Body of pancreas (tissue), 4 donors: ENCODE data around the gene TAOK3.

Experiments used
- POLR2A ChIP-seq, 3 donors: fragments of 450-650 bp; IDR thresholded peaks; one replicate each; pipeline ENCODE4 v1.6.1; 2016; ENCODE audit warnings: antibody characterized with exemption in 3 of 3, mild to moderate bottlenecking in 2 of 3
- TF ChIP-seq, protein P1 (sequence below), 7 experiments: fragments of 450-650 bp in 4 of 7; fragments of 200-600 bp in 3 of 7; sonication (generic) in 3 of 7; IDR thresholded peaks; one replicate each; pipeline ENCODE4 v1.5.1; 2016 to 2019; ENCODE audit warnings: antibody characterized with exemption in 7 of 7

DNA sequence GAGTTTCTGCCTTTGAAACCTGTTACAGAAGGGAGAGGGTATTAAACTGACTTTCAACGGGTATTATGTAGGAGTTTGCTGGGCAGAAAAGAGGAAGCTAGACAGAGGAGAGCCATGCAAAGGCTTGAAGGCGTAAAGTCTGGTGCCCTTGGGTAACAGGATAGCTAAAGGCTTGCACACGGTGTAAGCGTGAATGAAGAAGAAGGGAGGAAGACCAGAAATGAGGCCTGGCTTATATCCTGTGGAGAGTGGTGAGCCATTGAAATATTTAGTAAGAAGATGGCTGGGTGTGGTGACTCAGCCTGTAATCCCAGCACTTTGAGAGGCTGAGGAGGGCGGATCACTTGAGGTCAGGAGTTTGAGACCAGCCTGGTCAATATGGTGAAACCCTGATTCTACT, 26.2 kb upstream of the TAOK3 start:
- TF ChIP-seq, protein P1, sequence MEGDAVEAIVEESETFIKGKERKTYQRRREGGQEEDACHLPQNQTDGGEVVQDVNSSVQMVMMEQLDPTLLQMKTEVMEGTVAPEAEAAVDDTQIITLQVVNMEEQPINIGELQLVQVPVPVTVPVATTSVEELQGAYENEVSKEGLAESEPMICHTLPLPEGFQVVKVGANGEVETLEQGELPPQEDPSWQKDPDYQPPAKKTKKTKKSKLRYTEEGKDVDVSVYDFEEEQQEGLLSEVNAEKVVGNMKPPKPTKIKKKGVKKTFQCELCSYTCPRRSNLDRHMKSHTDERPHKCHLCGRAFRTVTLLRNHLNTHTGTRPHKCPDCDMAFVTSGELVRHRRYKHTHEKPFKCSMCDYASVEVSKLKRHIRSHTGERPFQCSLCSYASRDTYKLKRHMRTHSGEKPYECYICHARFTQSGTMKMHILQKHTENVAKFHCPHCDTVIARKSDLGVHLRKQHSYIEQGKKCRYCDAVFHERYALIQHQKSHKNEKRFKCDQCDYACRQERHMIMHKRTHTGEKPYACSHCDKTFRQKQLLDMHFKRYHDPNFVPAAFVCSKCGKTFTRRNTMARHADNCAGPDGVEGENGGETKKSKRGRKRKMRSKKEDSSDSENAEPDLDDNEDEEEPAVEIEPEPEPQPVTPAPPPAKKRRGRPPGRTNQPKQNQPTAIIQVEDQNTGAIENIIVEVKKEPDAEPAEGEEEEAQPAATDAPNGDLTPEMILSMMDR (IDR thresholded peaks at IDR 0.05): no peak
- TF ChIP-seq POLR2A (IDR thresholded peaks at IDR 0.05): no peak
